ENCODE measurements around the gene GABRB2.

- no peak for TF ChIP-seq CTCF (conservative IDR thresholded peaks at IDR 0.05; ENCODE audit: low read depth in 2 of 2)
- TF ChIP-seq, protein P1, sequence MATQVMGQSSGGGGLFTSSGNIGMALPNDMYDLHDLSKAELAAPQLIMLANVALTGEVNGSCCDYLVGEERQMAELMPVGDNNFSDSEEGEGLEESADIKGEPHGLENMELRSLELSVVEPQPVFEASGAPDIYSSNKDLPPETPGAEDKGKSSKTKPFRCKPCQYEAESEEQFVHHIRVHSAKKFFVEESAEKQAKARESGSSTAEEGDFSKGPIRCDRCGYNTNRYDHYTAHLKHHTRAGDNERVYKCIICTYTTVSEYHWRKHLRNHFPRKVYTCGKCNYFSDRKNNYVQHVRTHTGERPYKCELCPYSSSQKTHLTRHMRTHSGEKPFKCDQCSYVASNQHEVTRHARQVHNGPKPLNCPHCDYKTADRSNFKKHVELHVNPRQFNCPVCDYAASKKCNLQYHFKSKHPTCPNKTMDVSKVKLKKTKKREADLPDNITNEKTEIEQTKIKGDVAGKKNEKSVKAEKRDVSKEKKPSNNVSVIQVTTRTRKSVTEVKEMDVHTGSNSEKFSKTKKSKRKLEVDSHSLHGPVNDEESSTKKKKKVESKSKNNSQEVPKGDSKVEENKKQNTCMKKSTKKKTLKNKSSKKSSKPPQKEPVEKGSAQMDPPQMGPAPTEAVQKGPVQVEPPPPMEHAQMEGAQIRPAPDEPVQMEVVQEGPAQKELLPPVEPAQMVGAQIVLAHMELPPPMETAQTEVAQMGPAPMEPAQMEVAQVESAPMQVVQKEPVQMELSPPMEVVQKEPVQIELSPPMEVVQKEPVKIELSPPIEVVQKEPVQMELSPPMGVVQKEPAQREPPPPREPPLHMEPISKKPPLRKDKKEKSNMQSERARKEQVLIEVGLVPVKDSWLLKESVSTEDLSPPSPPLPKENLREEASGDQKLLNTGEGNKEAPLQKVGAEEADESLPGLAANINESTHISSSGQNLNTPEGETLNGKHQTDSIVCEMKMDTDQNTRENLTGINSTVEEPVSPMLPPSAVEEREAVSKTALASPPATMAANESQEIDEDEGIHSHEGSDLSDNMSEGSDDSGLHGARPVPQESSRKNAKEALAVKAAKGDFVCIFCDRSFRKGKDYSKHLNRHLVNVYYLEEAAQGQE (IDR thresholded peaks at IDR 0.05; ENCODE audit: unreplicated experiment), result no peak
- no peak for TF ChIP-seq ZNF331 (CRISPR knock-in tag; IDR thresholded peaks at IDR 0.05; ENCODE audit: low read depth)
- TF ChIP-seq JUNB (IDR thresholded peaks at IDR 0.05; ENCODE audit: unreplicated experiment), result no peak
- no peak for TF ChIP-seq EZH2 (IDR thresholded peaks at IDR 0.05; ENCODE audit: low read depth, unreplicated experiment)
- TF ChIP-seq NANOG (IDR thresholded peaks at IDR 0.05; ENCODE audit: borderline replicate concordance), result no peak
- TF ChIP-seq CREB1 (CRISPR knock-in tag; IDR thresholded peaks at IDR 0.05; ENCODE audit: low read depth), result no peak
- TF ChIP-seq EZH2phosphoT487 (IDR thresholded peaks at IDR 0.05; ENCODE audit: unreplicated experiment), result no peak
- no peak for TF ChIP-seq POLR2AphosphoS5 (IDR thresholded peaks at IDR 0.05; ENCODE audit: low read depth)
- no peak for TF ChIP-seq ETS1 (IDR thresholded peaks at IDR 0.05)
- no peak for TF ChIP-seq STAT1 (IDR thresholded peaks at IDR 0.05; ENCODE audit: unreplicated experiment)
- no peak for TF ChIP-seq ZNF114 (CRISPR knock-in tag; IDR thresholded peaks at IDR 0.05)
- TF ChIP-seq ZNF462 (CRISPR knock-in tag; IDR thresholded peaks at IDR 0.05), result no peak
These were observed 244.0 kb downstream of the GABRB2 start for GRCh38 chr5:161302559-161302958.

Data from GM23338 (cell line).